Measurements from ENCODE around the gene CRYBG1.

DNA sequence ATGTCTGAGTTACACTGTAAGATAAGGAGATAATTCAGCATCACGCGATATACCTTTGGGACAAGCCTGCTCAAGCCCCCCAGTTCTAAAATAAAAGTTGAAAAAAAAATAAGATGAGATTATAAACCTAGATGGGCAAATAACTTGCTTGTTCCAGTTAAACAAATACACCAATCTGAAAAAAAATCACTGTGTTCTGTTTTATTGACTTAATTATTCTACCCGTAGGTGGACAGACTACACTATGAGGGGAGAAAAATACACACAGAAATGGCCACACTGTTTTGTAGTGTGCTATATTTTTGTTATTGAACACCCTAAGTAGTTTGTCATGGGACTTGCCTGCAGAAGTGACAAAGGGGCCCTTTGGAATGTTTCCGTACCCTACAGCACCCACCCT, 70.9 kb downstream of the CRYBG1 start:
- TF ChIP-seq, protein P1, sequence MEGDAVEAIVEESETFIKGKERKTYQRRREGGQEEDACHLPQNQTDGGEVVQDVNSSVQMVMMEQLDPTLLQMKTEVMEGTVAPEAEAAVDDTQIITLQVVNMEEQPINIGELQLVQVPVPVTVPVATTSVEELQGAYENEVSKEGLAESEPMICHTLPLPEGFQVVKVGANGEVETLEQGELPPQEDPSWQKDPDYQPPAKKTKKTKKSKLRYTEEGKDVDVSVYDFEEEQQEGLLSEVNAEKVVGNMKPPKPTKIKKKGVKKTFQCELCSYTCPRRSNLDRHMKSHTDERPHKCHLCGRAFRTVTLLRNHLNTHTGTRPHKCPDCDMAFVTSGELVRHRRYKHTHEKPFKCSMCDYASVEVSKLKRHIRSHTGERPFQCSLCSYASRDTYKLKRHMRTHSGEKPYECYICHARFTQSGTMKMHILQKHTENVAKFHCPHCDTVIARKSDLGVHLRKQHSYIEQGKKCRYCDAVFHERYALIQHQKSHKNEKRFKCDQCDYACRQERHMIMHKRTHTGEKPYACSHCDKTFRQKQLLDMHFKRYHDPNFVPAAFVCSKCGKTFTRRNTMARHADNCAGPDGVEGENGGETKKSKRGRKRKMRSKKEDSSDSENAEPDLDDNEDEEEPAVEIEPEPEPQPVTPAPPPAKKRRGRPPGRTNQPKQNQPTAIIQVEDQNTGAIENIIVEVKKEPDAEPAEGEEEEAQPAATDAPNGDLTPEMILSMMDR (IDR thresholded peaks at IDR 0.05; ENCODE audit: extremely low read depth in 1 of 2, insufficient read depth in 1 of 2, low read depth in 1 of 2, low read length in 2 of 2), result no peak
- TF ChIP-seq POLR2AphosphoS5 (IDR thresholded peaks at IDR 0.05; ENCODE audit: insufficient read depth, low read depth, low read length), result no peak
- TF ChIP-seq EZH2 (IDR thresholded peaks at IDR 0.05; ENCODE audit: borderline replicate concordance, low read depth, low read length, severe bottlenecking), result no peak
- no peak for TF ChIP-seq FOS (IDR thresholded peaks at IDR 0.05; ENCODE audit: borderline replicate concordance, insufficient read depth, low read length)
- no peak for TF ChIP-seq POLR2A (IDR thresholded peaks at IDR 0.05; ENCODE audit: low read depth, low read length)
